Measurements from ENCODE around the gene HPDL.

HPDL gene

DNA sequence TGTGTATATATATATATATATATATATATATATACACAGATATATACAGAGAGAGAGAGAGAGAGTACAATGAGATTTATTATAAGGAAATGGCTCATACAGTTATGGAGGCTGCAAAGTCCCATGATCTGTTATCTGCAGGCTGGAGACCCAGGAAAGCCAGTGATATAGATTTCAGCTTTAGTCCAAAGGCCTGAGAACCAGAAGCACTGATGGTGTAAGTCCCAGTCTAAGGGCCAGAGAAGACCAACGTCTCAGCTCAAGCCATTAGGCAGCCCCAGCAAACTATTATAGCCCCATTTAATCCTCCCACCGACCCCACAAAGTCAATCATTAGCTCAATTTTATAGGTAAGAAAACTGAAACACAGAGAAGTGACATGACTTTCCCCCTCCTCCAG lies 35.0 kb upstream of the HPDL start:
- H3K4me2 ChIP-seq (ENCODE audit: low read depth, low read length, poor library complexity, severe bottlenecking): no peak overlapping the region
- H2AFZ ChIP-seq (ENCODE audit: low read depth, low read length, severe bottlenecking): no peak overlapping the region
- H3K4me3 ChIP-seq (ENCODE audit: insufficient read depth, low read length, poor library complexity, severe bottlenecking): no peak overlapping the region
- no peaks in the 10 kb centered on the region for H3K27me3 ChIP-seq (ENCODE audit: low read length)
- no peak overlapping the region for H3K9ac ChIP-seq (ENCODE audit: low read length)
- no peaks in the 10 kb centered on the region for H3K36me3 ChIP-seq (ENCODE audit: low read length)
- H4K20me1 ChIP-seq (ENCODE audit: low read depth, low read length): no peaks in the 10 kb centered on the region
- no peaks in the 10 kb centered on the region for H3K79me2 ChIP-seq (ENCODE audit: insufficient read depth, low read length)
- no peaks in the 10 kb centered on the region for H3F3A ChIP-seq (ENCODE audit: insufficient read depth)
- H3K9me3 ChIP-seq (ENCODE audit: insufficient read depth, low read length): no peaks in the 10 kb centered on the region
- H3K27ac ChIP-seq (ENCODE audit: low read depth, low read length): no peak overlapping the region
- TF ChIP-seq, protein P1, sequence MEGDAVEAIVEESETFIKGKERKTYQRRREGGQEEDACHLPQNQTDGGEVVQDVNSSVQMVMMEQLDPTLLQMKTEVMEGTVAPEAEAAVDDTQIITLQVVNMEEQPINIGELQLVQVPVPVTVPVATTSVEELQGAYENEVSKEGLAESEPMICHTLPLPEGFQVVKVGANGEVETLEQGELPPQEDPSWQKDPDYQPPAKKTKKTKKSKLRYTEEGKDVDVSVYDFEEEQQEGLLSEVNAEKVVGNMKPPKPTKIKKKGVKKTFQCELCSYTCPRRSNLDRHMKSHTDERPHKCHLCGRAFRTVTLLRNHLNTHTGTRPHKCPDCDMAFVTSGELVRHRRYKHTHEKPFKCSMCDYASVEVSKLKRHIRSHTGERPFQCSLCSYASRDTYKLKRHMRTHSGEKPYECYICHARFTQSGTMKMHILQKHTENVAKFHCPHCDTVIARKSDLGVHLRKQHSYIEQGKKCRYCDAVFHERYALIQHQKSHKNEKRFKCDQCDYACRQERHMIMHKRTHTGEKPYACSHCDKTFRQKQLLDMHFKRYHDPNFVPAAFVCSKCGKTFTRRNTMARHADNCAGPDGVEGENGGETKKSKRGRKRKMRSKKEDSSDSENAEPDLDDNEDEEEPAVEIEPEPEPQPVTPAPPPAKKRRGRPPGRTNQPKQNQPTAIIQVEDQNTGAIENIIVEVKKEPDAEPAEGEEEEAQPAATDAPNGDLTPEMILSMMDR (IDR thresholded peaks at IDR 0.05; ENCODE audit: insufficient read depth, low read length, poor library complexity, severe bottlenecking): no peak
- no peak for TF ChIP-seq EZH2phosphoT487 (conservative IDR thresholded peaks at IDR 0.05; ENCODE audit: low read length)
- no peaks in the 10 kb centered on the region for H3K9me2 ChIP-seq (replicated peaks; ENCODE audit: insufficient read depth, low read length)

DNA sequence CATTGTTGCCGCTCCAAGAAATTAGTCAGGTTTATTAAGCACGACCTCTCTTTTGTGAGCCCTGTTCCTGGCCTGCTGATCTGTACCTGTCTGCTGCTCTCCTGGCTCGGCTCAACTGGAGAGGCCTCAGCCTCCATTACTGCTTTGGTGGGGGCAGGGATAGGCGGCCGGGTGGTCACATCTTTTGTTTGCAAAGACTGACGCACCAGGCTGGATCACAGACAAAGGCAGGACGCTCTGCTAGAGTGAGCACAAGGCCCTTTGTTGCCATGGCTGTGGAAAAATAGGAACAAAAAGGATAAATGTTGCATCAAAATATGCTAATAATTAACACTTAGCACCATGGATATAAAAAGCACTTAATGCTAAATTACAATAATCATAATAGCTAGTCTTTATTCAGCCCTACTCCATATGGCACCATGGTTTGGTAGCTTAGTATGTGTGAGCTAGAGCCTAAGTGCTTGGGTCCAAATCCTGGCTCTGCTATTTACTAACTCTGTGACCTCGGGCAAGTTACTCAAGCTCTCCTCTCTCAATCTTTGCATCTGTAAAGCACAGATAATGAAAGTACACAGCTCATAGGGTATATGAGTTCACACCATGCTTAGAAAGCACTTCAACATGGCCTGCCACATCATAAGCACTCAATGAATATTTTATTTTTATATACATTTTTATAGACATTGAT lies 28.9 kb upstream of the HPDL start:
- no peak overlapping the region for H3K4me3 ChIP-seq (ENCODE audit: insufficient read depth, low read length, poor library complexity, severe bottlenecking)
- no peaks in the 10 kb centered on the region for H3K79me2 ChIP-seq (ENCODE audit: insufficient read depth, low read length)
- no peaks in the 10 kb centered on the region for H3K9me2 ChIP-seq (replicated peaks; ENCODE audit: insufficient read depth, low read length)
- peaks cover 8% of the 10 kb centered on the region for H3F3A ChIP-seq (ENCODE audit: insufficient read depth)
- H3K9ac ChIP-seq (ENCODE audit: low read length): no peak overlapping the region
- no peaks in the 10 kb centered on the region for H3K9me3 ChIP-seq (ENCODE audit: insufficient read depth, low read length)
- no peaks in the 10 kb centered on the region for H4K20me1 ChIP-seq (ENCODE audit: low read depth, low read length)
- H2AFZ ChIP-seq (ENCODE audit: low read depth, low read length, severe bottlenecking): no peak overlapping the region
- no peaks in the 10 kb centered on the region for H3K36me3 ChIP-seq (ENCODE audit: low read length)
- H3K27me3 ChIP-seq (ENCODE audit: low read length): no peaks in the 10 kb centered on the region
- TF ChIP-seq, protein P1 (IDR thresholded peaks at IDR 0.05; ENCODE audit: insufficient read depth, low read length, poor library complexity, severe bottlenecking): no peak
- TF ChIP-seq EZH2phosphoT487 (conservative IDR thresholded peaks at IDR 0.05; ENCODE audit: low read length): no peak
- no peak overlapping the region for H3K4me2 ChIP-seq (ENCODE audit: low read depth, low read length, poor library complexity, severe bottlenecking)
- H3K27ac ChIP-seq (ENCODE audit: low read depth, low read length): no peak overlapping the region

DNA sequence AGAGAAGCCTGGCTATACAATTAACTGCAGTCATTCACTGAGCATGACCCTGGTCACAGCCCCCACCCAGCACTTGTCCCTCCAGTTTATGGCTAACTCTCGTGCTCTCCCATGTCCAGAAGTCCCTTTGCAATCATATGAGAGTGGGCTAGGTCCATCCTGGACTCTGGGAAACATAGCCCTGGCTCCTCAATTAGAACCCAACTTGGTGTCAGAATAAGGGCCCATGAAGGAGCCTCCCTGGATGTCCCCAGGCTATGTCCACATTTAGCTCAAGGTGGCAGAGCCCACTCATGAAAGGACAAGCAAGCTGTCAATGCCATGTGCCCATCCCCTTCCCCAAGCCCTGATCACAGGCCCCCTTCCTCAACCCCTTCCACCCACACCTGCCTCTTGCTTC lies 27.4 kb upstream of the HPDL start:
- H3K9me2 ChIP-seq (replicated peaks; ENCODE audit: insufficient read depth, low read length): no peaks in the 10 kb centered on the region
- H3K27ac ChIP-seq (ENCODE audit: low read depth, low read length): no peak overlapping the region
- peaks cover 8% of the 10 kb centered on the region for H3F3A ChIP-seq (ENCODE audit: insufficient read depth)
- H3K36me3 ChIP-seq (ENCODE audit: low read length): no peaks in the 10 kb centered on the region
- H3K9me3 ChIP-seq (ENCODE audit: insufficient read depth, low read length): no peaks in the 10 kb centered on the region
- H3K9ac ChIP-seq (ENCODE audit: low read length): no peak overlapping the region
- no peak overlapping the region for H2AFZ ChIP-seq (ENCODE audit: low read depth, low read length, severe bottlenecking)
- H3K27me3 ChIP-seq (ENCODE audit: low read length): no peaks in the 10 kb centered on the region
- H3K79me2 ChIP-seq (ENCODE audit: insufficient read depth, low read length): no peaks in the 10 kb centered on the region
- no peaks in the 10 kb centered on the region for H4K20me1 ChIP-seq (ENCODE audit: low read depth, low read length)
- no peak overlapping the region for H3K4me3 ChIP-seq (ENCODE audit: insufficient read depth, low read length, poor library complexity, severe bottlenecking)
- TF ChIP-seq EZH2phosphoT487 (conservative IDR thresholded peaks at IDR 0.05; ENCODE audit: low read length): no peak
- TF ChIP-seq, protein P1 (IDR thresholded peaks at IDR 0.05; ENCODE audit: insufficient read depth, low read length, poor library complexity, severe bottlenecking): no peak
- H3K4me2 ChIP-seq (ENCODE audit: low read depth, low read length, poor library complexity, severe bottlenecking): no peak overlapping the region

All from SU-DHL-6 (cell line).